GM23338 (cell line): ENCODE measurements around the gene KAZN. TPM values are rescaled to one million over a fixed set of nuclear protein-coding genes. Genes with fewer than 3 reads are reported as not detected.

Experiments
- ATAC-seq: fragments of 200-7000 bp; cut with Tn5 transposase; 3 replicates; pipeline ENCODE4 v1.9.1; 2020
- DNase-seq: peaks from one replicate; pipeline ENCODE4 v3.0.0-alpha.2; 2015; ENCODE audit warnings: low spot score
- H2AFZ ChIP-seq: fragments of 200-600 bp; sonication (generic); 2 replicates; pipeline ENCODE4 v1.8.0; 2016; ENCODE audit warnings: antibody characterized with exemption, mild to moderate bottlenecking, moderate library complexity
- H3F3A ChIP-seq: fragments of 200-600 bp; sonication (generic); replicated peaks from 2 replicates; pipeline ENCODE4 v1.8.0; 2017; ENCODE audit warnings: antibody characterized with exemption, mixed run types, low read depth
- H3K27ac ChIP-seq: fragments of 200-600 bp; sonication (generic); 2 replicates; pipeline ENCODE4 v1.6.1; 2016; ENCODE audit warnings: low read depth
- H3K27me3 ChIP-seq: fragments of 200-600 bp; sonication (generic); 2 replicates; pipeline ENCODE4 v1.8.0; 2016; ENCODE audit warnings: mild to moderate bottlenecking, mixed run types, moderate library complexity; ENCODE audit not compliant: insufficient read depth
- H3K36me3 ChIP-seq: fragments of 200-600 bp; sonication (generic); 2 replicates; pipeline ENCODE4 v1.8.0; 2016; ENCODE audit warnings: mild to moderate bottlenecking; ENCODE audit not compliant: insufficient read depth
- H3K4me1 ChIP-seq: fragments of 200-600 bp; sonication (generic); 2 replicates; pipeline ENCODE4 v1.8.0; 2016; ENCODE audit warnings: mild to moderate bottlenecking, moderate library complexity; ENCODE audit not compliant: insufficient read depth
- H3K4me2 ChIP-seq: fragments of 200-600 bp; sonication (generic); 2 replicates; pipeline ENCODE4 v1.7.1; 2017; ENCODE audit warnings: mixed run types
- H3K4me3 ChIP-seq: fragments of 200-600 bp; sonication (generic); 2 replicates; pipeline ENCODE4 v1.6.1; 2016; ENCODE audit warnings: mixed run types
- H3K79me2 ChIP-seq: fragments of 200-600 bp; sonication (generic); replicated peaks from 2 replicates; pipeline ENCODE4 v1.8.0; 2017; ENCODE audit warnings: mild to moderate bottlenecking; ENCODE audit not compliant: insufficient read depth
- H3K9me2 ChIP-seq: fragments of 200-600 bp; sonication (generic); 2 replicates; pipeline ENCODE4 v1.8.0; 2017; ENCODE audit not compliant: insufficient read depth
- H4K20me1 ChIP-seq: fragments of 200-600 bp; sonication (generic); replicated peaks from 2 replicates; pipeline ENCODE4 v1.8.0; 2017; ENCODE audit warnings: mild to moderate bottlenecking; ENCODE audit not compliant: insufficient read depth
- H3K27ac Mint-ChIP-seq: 2 replicates; pipeline ENCODE4 v1.8.0; 2020; ENCODE audit warnings: inconsistent platforms, mild to moderate bottlenecking, moderate library complexity, mixed read lengths
- H3K27me3 Mint-ChIP-seq: 3 replicates; pipeline ENCODE4 v1.8.0; 2022; ENCODE audit warnings: low read depth, mild to moderate bottlenecking, moderate library complexity, mixed read lengths, inconsistent platforms; ENCODE audit not compliant: insufficient read depth, poor library complexity
- H3K36me3 Mint-ChIP-seq: 3 replicates; pipeline ENCODE4 v1.8.0; 2021; ENCODE audit warnings: low read depth, mild to moderate bottlenecking, inconsistent platforms, moderate library complexity, mixed read lengths
- H3K4me1 Mint-ChIP-seq: 3 replicates; pipeline ENCODE4 v1.8.0; 2020; ENCODE audit warnings: mild to moderate bottlenecking, inconsistent platforms, mixed read lengths
- H3K4me3 Mint-ChIP-seq: 3 replicates; pipeline ENCODE4 v1.8.0; 2021; ENCODE audit warnings: moderate library complexity, mild to moderate bottlenecking, inconsistent platforms, mixed read lengths
- H3K9me3 Mint-ChIP-seq: 3 replicates; pipeline ENCODE4 v1.8.0; 2020; ENCODE audit warnings: moderate library complexity, mild to moderate bottlenecking, inconsistent platforms, mixed read lengths
- CREB1 ChIP-seq: fragments of 250-450 bp; sonication (Bioruptor Pico); IDR thresholded peaks from 2 replicates; pipeline ENCODE4 v1.5.0; 2020; ENCODE audit warnings: low read depth, mild to moderate bottlenecking, moderate library complexity
- EZH2 ChIP-seq: fragments of 200-600 bp; sonication (generic); IDR thresholded peaks from one replicate; pipeline ENCODE4 v1.8.0; 2017; ENCODE audit warnings: antibody characterized with exemption, mild to moderate bottlenecking, low read depth; ENCODE audit not compliant: unreplicated experiment
- EZH2phosphoT487 ChIP-seq: fragments of 200-600 bp; sonication (generic); IDR thresholded peaks from one replicate; pipeline ENCODE4 v1.8.1; 2018; ENCODE audit warnings: antibody characterized with exemption; ENCODE audit not compliant: unreplicated experiment
- JUNB ChIP-seq: IDR thresholded peaks from one replicate; pipeline ENCODE4 v1.6.1; 2016; ENCODE audit warnings: antibody characterized with exemption; ENCODE audit not compliant: unreplicated experiment
- NANOG ChIP-seq: IDR thresholded peaks from 2 replicates; pipeline ENCODE4 v1.6.1; 2016; ENCODE audit warnings: antibody characterized with exemption, borderline replicate concordance
- POLR2AphosphoS5 ChIP-seq: IDR thresholded peaks from 2 replicates; pipeline ENCODE4 v1.6.1; 2016; ENCODE audit warnings: antibody characterized with exemption, low read depth
- STAT1 ChIP-seq: IDR thresholded peaks from one replicate; pipeline ENCODE4 v1.6.1; 2016; ENCODE audit warnings: antibody characterized with exemption; ENCODE audit not compliant: unreplicated experiment
- ZNF331 ChIP-seq: fragments of 250-450 bp; sonication (Bioruptor Pico); IDR thresholded peaks from 2 replicates; pipeline ENCODE4 v1.5.0; 2020; ENCODE audit warnings: low read depth, mild to moderate bottlenecking, moderate library complexity
- polyA plus RNA-seq: library from polyadenylated mRNA; unstranded; fragments of >200 nt; fragmentation: Nextera tagmentation; extraction: Ambion mirVana; gene quantifications from 2 replicates; pipeline ENCODE4 v1.2.1, GENCODE V29; 2016
- total RNA-seq: library from RNA; depleted of rRNA; stranded (reverse); fragments of >200 nt; shearing (Covaris generic); gene quantifications from 2 replicates; pipeline ENCODE4 v1.2.3, GENCODE V29; 2014
- TF ChIP-seq, protein P1 (sequence below): IDR thresholded peaks from one replicate; pipeline ENCODE4 v1.6.1; 2018; ENCODE audit warnings: antibody characterized with exemption; ENCODE audit not compliant: unreplicated experiment
- TF ChIP-seq, protein P2 (sequence below), 2 experiments: fragments of 200-600 bp in 1 of 2; sonication (generic) in 1 of 2; conservative IDR thresholded peaks; 2 replicates each; pipeline versions ENCODE4 v1.5.1 to v1.6.1; 2016 to 2017; ENCODE audit warnings: antibody characterized with exemption in 2 of 2, low read depth in 2 of 2, mild to moderate bottlenecking in 2 of 2, moderate library complexity in 1 of 2
- TF ChIP-seq, protein P3 (sequence below): fragments of 250-450 bp; sonication (Bioruptor Pico); IDR thresholded peaks from 2 replicates; pipeline ENCODE4 v1.5.0; 2020; ENCODE audit warnings: mild to moderate bottlenecking, moderate library complexity

KAZN gene
- total and polyA plus RNA-seq, 2 experiments from 2014 or later = 9.9 to 15.0 TPM

DNA sequence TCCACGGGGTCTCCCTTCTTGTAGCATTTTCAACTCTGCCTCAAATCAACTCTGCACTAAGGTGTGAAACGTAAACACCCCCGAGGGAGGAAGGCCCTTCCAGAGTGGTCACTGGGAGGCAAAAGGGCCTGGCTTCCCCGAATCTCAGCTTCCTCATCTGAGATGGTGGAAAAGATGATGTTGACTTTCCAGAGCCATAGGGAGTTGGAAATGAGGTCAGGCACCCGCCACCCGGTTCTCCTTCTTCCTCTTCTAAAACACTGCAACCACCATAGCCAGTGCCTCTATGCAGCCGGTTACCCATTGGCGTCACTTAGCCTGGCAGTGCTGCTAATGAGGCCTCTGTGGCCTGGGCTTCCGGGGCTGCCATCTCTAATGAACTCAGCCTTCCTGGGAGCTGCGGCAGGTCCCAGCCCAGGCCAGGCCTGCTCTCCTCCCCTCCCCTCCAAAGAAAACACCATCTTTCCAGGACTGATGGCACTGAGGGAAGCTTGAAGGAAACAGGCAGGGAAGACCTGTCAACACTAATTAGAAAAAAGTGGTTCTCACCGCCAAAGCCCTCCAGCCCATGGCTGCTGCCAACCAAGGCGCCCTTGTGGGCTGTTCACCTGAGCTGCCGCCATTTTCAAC lies 175.0 kb downstream of the KAZN start:
- peaks cover under 1% of the 10 kb centered on the region; the same call in 1 of the 2 replicates for H3K4me1 ChIP-seq
- TF ChIP-seq, protein P1, sequence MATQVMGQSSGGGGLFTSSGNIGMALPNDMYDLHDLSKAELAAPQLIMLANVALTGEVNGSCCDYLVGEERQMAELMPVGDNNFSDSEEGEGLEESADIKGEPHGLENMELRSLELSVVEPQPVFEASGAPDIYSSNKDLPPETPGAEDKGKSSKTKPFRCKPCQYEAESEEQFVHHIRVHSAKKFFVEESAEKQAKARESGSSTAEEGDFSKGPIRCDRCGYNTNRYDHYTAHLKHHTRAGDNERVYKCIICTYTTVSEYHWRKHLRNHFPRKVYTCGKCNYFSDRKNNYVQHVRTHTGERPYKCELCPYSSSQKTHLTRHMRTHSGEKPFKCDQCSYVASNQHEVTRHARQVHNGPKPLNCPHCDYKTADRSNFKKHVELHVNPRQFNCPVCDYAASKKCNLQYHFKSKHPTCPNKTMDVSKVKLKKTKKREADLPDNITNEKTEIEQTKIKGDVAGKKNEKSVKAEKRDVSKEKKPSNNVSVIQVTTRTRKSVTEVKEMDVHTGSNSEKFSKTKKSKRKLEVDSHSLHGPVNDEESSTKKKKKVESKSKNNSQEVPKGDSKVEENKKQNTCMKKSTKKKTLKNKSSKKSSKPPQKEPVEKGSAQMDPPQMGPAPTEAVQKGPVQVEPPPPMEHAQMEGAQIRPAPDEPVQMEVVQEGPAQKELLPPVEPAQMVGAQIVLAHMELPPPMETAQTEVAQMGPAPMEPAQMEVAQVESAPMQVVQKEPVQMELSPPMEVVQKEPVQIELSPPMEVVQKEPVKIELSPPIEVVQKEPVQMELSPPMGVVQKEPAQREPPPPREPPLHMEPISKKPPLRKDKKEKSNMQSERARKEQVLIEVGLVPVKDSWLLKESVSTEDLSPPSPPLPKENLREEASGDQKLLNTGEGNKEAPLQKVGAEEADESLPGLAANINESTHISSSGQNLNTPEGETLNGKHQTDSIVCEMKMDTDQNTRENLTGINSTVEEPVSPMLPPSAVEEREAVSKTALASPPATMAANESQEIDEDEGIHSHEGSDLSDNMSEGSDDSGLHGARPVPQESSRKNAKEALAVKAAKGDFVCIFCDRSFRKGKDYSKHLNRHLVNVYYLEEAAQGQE = no peak
- no peak for TF ChIP-seq EZH2
- TF ChIP-seq NANOG = no peak
- TF ChIP-seq STAT1 = no peak
- no peak for TF ChIP-seq CREB1 (CRISPR knock-in tag)
- no peak for TF ChIP-seq POLR2AphosphoS5
- no peak for TF ChIP-seq JUNB
- TF ChIP-seq ZNF331 (CRISPR knock-in tag) = no peak
- TF ChIP-seq, protein P2, sequence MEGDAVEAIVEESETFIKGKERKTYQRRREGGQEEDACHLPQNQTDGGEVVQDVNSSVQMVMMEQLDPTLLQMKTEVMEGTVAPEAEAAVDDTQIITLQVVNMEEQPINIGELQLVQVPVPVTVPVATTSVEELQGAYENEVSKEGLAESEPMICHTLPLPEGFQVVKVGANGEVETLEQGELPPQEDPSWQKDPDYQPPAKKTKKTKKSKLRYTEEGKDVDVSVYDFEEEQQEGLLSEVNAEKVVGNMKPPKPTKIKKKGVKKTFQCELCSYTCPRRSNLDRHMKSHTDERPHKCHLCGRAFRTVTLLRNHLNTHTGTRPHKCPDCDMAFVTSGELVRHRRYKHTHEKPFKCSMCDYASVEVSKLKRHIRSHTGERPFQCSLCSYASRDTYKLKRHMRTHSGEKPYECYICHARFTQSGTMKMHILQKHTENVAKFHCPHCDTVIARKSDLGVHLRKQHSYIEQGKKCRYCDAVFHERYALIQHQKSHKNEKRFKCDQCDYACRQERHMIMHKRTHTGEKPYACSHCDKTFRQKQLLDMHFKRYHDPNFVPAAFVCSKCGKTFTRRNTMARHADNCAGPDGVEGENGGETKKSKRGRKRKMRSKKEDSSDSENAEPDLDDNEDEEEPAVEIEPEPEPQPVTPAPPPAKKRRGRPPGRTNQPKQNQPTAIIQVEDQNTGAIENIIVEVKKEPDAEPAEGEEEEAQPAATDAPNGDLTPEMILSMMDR (conservative IDR thresholded peaks at IDR 0.05; ENCODE audit: low read depth in 2 of 2) = no peak
- no peak for TF ChIP-seq EZH2phosphoT487
- TF ChIP-seq, protein P3, sequence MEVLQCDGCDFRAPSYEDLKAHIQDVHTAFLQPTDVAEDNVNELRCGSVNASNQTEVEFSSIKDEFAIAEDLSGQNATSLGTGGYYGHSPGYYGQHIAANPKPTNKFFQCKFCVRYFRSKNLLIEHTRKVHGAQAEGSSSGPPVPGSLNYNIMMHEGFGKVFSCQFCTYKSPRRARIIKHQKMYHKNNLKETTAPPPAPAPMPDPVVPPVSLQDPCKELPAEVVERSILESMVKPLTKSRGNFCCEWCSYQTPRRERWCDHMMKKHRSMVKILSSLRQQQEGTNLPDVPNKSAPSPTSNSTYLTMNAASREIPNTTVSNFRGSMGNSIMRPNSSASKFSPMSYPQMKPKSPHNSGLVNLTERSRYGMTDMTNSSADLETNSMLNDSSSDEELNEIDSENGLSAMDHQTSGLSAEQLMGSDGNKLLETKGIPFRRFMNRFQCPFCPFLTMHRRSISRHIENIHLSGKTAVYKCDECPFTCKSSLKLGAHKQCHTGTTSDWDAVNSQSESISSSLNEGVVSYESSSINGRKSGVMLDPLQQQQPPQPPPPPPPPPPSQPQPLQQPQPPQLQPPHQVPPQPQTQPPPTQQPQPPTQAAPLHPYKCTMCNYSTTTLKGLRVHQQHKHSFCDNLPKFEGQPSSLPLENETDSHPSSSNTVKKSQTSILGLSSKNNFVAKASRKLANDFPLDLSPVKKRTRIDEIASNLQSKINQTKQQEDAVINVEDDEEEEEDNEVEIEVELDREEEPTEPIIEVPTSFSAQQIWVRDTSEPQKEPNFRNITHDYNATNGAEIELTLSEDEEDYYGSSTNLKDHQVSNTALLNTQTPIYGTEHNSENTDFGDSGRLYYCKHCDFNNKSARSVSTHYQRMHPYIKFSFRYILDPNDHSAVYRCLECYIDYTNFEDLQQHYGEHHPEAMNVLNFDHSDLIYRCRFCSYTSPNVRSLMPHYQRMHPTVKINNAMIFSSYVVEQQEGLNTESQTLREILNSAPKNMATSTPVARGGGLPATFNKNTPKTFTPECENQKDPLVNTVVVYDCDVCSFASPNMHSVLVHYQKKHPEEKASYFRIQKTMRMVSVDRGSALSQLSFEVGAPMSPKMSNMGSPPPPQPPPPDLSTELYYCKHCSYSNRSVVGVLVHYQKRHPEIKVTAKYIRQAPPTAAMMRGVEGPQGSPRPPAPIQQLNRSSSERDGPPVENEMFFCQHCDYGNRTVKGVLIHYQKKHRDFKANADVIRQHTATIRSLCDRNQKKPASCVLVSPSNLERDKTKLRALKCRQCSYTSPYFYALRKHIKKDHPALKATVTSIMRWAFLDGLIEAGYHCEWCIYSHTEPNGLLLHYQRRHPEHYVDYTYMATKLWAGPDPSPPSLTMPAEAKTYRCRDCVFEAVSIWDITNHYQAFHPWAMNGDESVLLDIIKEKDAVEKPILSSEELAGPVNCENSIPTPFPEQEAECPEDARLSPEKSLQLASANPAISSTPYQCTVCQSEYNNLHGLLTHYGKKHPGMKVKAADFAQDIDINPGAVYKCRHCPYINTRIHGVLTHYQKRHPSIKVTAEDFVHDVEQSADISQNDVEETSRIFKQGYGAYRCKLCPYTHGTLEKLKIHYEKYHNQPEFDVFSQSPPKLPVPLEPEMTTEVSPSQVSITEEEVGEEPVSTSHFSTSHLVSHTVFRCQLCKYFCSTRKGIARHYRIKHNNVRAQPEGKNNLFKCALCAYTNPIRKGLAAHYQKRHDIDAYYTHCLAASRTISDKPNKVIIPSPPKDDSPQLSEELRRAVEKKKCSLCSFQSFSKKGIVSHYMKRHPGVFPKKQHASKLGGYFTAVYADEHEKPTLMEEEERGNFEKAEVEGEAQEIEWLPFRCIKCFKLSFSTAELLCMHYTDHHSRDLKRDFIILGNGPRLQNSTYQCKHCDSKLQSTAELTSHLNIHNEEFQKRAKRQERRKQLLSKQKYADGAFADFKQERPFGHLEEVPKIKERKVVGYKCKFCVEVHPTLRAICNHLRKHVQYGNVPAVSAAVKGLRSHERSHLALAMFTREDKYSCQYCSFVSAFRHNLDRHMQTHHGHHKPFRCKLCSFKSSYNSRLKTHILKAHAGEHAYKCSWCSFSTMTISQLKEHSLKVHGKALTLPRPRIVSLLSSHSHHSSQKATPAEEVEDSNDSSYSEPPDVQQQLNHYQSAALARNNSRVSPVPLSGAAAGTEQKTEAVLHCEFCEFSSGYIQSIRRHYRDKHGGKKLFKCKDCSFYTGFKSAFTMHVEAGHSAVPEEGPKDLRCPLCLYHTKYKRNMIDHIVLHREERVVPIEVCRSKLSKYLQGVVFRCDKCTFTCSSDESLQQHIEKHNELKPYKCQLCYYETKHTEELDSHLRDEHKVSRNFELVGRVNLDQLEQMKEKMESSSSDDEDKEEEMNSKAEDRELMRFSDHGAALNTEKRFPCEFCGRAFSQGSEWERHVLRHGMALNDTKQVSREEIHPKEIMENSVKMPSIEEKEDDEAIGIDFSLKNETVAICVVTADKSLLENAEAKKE (CRISPR knock-in tag) = no peak
- Mint-ChIP-seq H3K27me3 (peaks cover 13% of the 10 kb centered on the region), H3K36me3 (no peaks in the 10 kb centered on the region; the same call in 2 of the 3 replicates), H3K4me3 (no peak overlapping the region), H3K27ac (no peak overlapping the region), H3K9me3 (no peaks in the 10 kb centered on the region; the same call in 2 of the 3 replicates), H3K4me1 (peaks cover 7% of the 10 kb centered on the region)
- H3F3A ChIP-seq = no peaks in the 10 kb centered on the region
- ATAC-seq = no peak
- H3K9me2 ChIP-seq = no peaks in the 10 kb centered on the region
- no peak overlapping the region for H3K27ac ChIP-seq
- H3K4me3 ChIP-seq = no peak overlapping the region
- H3K36me3 ChIP-seq = no peaks in the 10 kb centered on the region
- H3K4me2 ChIP-seq = no peak overlapping the region
- no peaks in the 10 kb centered on the region for H4K20me1 ChIP-seq
- H2AFZ ChIP-seq = no peak overlapping the region
- peaks cover 18% of the 10 kb centered on the region for H3K79me2 ChIP-seq
- no peaks in the 10 kb centered on the region for H3K27me3 ChIP-seq
- no peak for DNase-seq
